Heart left ventricle (tissue), 13 donors: ENCODE results near the gene PLD6.

Experiments
- POLR2A ChIP-seq, 2 donors: fragments of 450-650 bp; IDR thresholded peaks; one replicate each; pipeline ENCODE4 v1.6.1; 2017; ENCODE audit warnings: antibody characterized with exemption in 2 of 2, mild to moderate bottlenecking in 2 of 2, moderate library complexity in 2 of 2
- TF ChIP-seq, protein P1 (sequence below), 12 donors: fragments of 200-600 bp; sonication (generic) in 4 of 12; IDR thresholded peaks; one replicate each; pipeline versions ENCODE4 v1.5.0 to v1.8.0; 2018 to 2022; ENCODE audit warnings: antibody characterized with exemption in 12 of 12, mild to moderate bottlenecking in 5 of 12
- donor health status: ischemic (EF 13 %, LVEDD 7.1; RV severe dilation, severe dysfunction).
- donor health status: DM: no; HTN: yes; CAD: no.
- donor health status: DM: no; HTN: no; CAD: no.
- donor health status: ischemic (EF 25% LVEDD 6.9; RV normal size, moderate dysfunction).
- donor health status: ischemic (EF 25% LVEDD 5.7; RV mildly dilated, moderate dysfunction).
- donor health status: ischemic (EF 35%, LVEDD 5.7; RV mildly dilated, moderate dysfunction).
- donor health status: nonischemic (EF 11% LVEDD 7.7; RV severe dilation, severe dysfunction).
- donor health status: DM: yes; HTN: yes; CAD: no.
- donor health status: PGD.
- donor health status: ischemic (EF 29% LVEDD 5.4; RV normal size, mild dysfunction).
- donor health status: nonischemic (EF 23%, LVEDD 6.1; RV moderate dilation, normal function).

DNA sequence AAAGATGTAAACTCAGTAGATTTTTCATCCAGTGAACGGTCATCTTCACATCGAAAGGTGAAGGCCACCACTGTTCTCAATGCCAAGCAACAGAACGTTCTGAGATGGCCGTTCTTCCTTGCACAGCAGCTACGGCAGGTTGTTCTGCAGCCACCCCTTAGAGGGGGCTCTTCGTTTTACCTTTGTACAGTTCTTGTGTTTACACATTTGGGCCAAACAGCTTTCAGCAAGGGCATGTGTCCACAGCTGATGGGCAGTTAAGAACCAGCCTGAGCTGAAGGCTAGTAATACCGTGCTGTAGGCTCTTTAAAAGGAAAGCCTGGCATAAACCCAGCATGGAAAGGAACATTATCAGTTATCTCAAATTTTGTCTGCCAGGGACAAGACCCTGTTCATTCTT is 15.9 kb downstream of the PLD6 start:
- TF ChIP-seq POLR2A (IDR thresholded peaks at IDR 0.05) = no peak
- TF ChIP-seq, protein P1, sequence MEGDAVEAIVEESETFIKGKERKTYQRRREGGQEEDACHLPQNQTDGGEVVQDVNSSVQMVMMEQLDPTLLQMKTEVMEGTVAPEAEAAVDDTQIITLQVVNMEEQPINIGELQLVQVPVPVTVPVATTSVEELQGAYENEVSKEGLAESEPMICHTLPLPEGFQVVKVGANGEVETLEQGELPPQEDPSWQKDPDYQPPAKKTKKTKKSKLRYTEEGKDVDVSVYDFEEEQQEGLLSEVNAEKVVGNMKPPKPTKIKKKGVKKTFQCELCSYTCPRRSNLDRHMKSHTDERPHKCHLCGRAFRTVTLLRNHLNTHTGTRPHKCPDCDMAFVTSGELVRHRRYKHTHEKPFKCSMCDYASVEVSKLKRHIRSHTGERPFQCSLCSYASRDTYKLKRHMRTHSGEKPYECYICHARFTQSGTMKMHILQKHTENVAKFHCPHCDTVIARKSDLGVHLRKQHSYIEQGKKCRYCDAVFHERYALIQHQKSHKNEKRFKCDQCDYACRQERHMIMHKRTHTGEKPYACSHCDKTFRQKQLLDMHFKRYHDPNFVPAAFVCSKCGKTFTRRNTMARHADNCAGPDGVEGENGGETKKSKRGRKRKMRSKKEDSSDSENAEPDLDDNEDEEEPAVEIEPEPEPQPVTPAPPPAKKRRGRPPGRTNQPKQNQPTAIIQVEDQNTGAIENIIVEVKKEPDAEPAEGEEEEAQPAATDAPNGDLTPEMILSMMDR (IDR thresholded peaks at IDR 0.05) = peak in 2 of 12 donors; percentile 6
